HEK293 (cell line): ENCODE results near the gene CACNA1F.

Source experiments
- ATF2 ChIP-seq: fragments of 450-650 bp; formaldehyde crosslinking; IDR thresholded peaks from 2 replicates; pipeline ENCODE4 v1.5.1; 2016; ENCODE audit warnings: missing biosample characterization, missing genetic modification characterization, low read depth
- CTCF ChIP-seq: fragments of 450-650 bp; formaldehyde crosslinking; IDR thresholded peaks from 2 replicates; pipeline ENCODE4 v1.5.1; 2016; ENCODE audit warnings: missing biosample characterization, missing genetic modification characterization
- MEIS1 ChIP-seq: sonication (generic); formaldehyde crosslinking; IDR thresholded peaks from 2 replicates; pipeline ENCODE4 v1.8.1; 2022; ENCODE audit warnings: missing genetic modification reagents, mild to moderate bottlenecking, borderline replicate concordance
- TCF7L2 ChIP-seq: IDR thresholded peaks from 2 replicates; pipeline ENCODE4 v1.6.1; 2011; ENCODE audit warnings: low read depth, mild to moderate bottlenecking, inconsistent platforms, low read length, moderate library complexity, borderline replicate concordance
- ZBTB44 ChIP-seq: fragments of 450-650 bp; IDR thresholded peaks from 2 replicates; pipeline ENCODE4 v1.5.1; 2018; ENCODE audit warnings: missing biosample characterization, mild to moderate bottlenecking, missing genetic modification characterization
- ZBTB7A ChIP-seq: fragments of 450-650 bp; formaldehyde crosslinking; IDR thresholded peaks from 2 replicates; pipeline ENCODE4 v1.5.1; 2016; ENCODE audit warnings: low read depth, missing biosample characterization, missing genetic modification characterization
- ZNF18 ChIP-seq: fragments of 450-650 bp; formaldehyde crosslinking; IDR thresholded peaks from 2 replicates; pipeline ENCODE4 v1.5.1; 2016; ENCODE audit warnings: missing biosample characterization, missing genetic modification characterization
- ZNF473 ChIP-seq: fragments of 450-650 bp; formaldehyde crosslinking; IDR thresholded peaks from 2 replicates; pipeline ENCODE4 v1.5.1; 2017; ENCODE audit warnings: missing biosample characterization, missing genetic modification characterization
- ZNF704 ChIP-seq: fragments of 450-650 bp; formaldehyde crosslinking; IDR thresholded peaks from 2 replicates; pipeline ENCODE4 v1.5.1; 2016; ENCODE audit warnings: missing biosample characterization, missing genetic modification characterization

GRCh38 chrX:49190821-49191573, 42.1 kb downstream of the CACNA1F start:
- no peak for TF ChIP-seq ZBTB7A
- no peak for TF ChIP-seq CTCF (tag by site-specific recombination)
- TF ChIP-seq ZNF473: no peak
- TF ChIP-seq ZNF704 (tag by site-specific recombination): no peak
- no peak for TF ChIP-seq ZNF18 (tag by site-specific recombination)
- TF ChIP-seq TCF7L2: no peak
- no peak for TF ChIP-seq ATF2
- TF ChIP-seq MEIS1 (CRISPR knock-in tag): no peak
- TF ChIP-seq ZBTB44 (tag by site-specific recombination): no peak
